GM19467 (cell line): ENCODE data around the gene HECA.
A peak's percentile ranks its signal among the peaks of the same experiment; 100 is the strongest.
"Not testable (repeated sequence)": the region's sequence is repeated elsewhere in the genome, so short reads cannot be mapped to it uniquely, and the experiment has no call there.

ENCODE experiments used
- ATAC-seq: cut with Tn5 transposase; IDR thresholded peaks from one replicate; pipeline ENCODE4 v1.9.1; 2021; ENCODE audit warnings: mild to moderate bottlenecking, moderate library complexity; ENCODE audit not compliant: unreplicated experiment

The HECA gene

DNA sequence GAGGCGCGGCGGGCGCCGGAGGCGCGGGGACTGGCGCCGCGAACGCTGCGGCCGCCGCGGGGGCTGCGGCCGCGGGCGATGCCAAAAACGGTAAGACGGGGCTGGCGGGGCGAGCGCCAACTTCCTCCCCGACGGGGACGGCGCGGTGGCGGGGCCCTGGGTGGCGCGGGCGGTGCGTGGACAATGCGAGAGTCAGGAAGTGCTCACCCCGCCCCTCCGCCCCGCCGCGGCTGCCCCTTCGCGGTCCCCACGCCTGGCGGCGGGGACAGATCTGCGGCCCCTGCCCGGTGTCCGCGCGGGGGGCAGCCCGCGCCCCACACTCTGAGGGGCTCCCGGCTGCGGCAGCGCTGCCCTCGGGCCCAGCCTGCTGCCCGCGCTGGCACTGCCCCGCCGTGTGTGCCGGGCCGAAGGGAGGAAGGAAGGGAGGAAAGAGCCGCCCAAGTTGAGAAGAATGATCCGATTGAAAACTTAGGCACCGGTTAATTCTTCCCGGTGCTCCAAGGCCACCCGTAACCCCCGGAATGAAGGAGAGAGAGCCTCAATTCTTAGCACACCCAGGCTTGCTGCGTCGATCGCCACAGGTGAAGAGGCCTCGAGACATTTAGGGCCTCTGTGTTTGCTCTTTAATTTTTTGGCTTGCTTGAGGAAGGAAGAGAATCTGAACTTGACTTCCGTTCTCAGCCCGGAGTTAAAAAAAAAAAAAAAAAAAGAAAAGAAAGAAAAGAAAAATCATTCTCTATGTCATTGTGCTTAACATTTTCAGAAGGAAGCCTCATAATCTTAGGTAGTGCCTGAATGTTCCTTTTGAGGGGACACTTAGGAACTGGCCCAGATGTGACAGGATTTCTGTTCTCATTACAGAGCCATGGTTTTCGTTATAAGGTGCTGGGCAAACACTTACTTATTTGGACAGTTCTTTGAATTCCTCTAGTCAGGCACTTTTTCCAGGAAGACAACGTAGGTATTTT lies 982 bp downstream of the HECA start:
- ATAC-seq: peak; percentile 25

- ATAC-seq: no peak
Measured at GRCh38 chr6:139137706-139138105, 2.8 kb downstream of the HECA start.

DNA sequence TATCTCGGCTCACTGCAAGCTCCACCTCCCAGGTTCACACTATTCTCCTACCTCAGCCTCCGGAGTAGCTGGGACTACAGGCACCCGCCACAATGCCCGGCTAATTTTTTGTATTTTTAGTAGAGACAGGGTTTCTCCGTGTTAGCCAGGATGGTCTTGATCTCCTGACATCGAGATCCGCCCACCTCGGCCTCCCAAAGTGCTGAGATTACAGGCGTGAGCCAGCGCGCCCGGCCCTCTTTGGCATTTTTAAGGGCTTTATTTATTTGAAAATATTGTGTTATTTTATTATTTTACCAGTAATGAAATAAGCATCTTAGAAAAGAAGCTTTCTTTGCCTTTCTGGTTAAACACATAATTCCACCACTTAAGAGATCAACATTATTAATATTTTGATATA lies 6.0 kb downstream of the HECA start:
- not testable (repeated sequence) for ATAC-seq

GRCh38 chr6:139142262-139142661 lies 7.4 kb downstream of the HECA start:
- no peak for ATAC-seq

GRCh38 chr6:139143111-139143510 lies 8.2 kb downstream of the HECA start:
- ATAC-seq: no peak

- no peak for ATAC-seq
Measured at GRCh38 chr6:139144490-139145085, 9.7 kb downstream of the HECA start.

DNA sequence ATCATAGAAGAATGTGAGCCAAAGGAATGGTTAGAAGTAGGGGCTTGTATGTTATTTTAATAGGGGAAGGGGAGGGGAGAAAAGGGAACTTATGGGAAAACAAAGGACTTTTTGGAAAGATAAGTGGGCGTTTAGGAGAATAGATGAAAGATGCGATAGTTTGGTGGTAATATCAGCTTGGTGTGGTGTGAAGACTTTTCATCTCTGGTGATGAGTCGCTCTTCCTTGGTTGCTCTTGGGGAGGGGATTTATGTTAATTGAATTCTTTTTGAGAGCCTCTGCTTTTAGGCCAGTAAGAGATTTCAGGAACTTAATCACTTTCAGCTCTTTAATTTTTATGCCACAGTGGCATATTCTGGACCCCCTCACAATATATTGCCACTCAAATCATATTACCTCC lies 10.8 kb downstream of the HECA start:
- no peak for ATAC-seq

- no peak for ATAC-seq
Measured at GRCh38 chr6:139146317-139146726, 11.4 kb downstream of the HECA start.

GRCh38 chr6:139147628-139148027 lies 12.7 kb downstream of the HECA start:
- no peak for ATAC-seq

GRCh38 chr6:139148557-139149235 lies 13.8 kb downstream of the HECA start:
- no peak for ATAC-seq

DNA sequence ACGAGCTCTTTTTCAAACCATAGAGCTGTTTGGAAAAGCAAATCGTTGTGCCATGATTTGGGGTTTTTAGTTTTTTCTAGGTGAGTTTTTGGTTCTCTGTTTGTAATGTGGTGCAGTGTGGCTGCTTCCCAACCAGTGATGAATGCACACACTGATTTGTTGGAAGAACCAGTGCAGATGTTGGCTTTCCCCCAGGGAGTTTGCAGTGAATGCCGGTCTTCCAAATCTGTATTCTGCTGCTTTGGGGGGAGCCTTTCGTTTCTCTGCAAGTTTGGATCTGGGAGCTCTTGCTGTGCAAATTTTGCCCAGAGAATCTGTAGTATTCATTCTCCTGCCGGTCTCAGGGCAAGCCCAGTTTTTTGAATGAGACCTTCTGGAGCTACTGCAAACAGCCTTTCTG lies 14.5 kb downstream of the HECA start:
- no peak for ATAC-seq

GRCh38 chr6:139150920-139151319 lies 16.0 kb downstream of the HECA start:
- no peak for ATAC-seq

DNA sequence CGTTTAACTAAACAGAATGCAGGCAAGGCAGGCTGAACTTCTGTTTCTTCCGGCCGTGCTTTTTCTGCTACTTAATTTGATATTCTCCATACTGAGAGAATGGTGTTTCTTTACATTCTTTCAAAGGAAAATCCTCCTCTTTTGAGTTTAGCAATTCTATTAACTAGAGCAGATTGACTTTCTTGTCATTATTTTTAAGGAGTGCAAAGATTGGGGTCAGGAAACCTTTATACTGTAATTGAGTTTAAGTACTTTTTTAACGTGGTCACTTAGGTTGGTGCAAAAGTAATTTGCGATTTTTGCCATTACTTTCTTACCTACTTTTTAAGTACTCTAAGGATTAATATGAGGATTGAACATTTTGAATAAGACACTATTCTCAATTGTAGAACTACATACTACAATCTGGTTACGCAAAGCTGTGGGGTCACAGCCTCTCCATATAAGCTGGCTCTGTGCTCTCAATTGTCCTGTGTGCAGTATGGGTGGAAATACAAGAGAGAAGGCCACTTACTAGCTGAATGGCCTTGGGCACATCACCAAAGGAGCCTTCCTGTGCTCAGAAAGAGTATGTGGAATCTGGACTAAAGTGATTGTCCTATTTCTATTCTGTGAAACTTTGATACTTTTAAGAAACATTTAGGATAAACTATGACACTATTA lies 16.7 kb downstream of the HECA start:
- no peak for ATAC-seq

GRCh38 chr6:139152088-139152891 lies 17.4 kb downstream of the HECA start:
- no peak for ATAC-seq

DNA sequence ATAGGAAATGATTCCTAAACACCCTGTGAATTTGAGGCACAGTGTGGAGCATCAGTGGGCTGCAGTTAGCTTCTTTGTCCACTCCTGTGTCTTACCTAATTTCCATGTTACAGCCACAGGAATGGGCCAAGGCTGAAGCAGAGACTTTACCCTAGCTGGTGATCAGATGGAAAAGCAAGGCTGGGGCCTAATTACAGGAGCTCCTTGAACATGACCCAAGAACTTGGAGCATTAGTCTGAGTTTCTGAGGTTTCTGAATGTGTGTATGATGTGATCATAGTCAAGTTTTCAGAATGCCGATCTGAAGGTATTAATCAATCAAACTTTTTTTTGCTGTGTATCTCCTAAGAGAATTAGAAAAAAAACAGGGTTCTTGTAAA lies 18.0 kb downstream of the HECA start:
- ATAC-seq: no peak

DNA sequence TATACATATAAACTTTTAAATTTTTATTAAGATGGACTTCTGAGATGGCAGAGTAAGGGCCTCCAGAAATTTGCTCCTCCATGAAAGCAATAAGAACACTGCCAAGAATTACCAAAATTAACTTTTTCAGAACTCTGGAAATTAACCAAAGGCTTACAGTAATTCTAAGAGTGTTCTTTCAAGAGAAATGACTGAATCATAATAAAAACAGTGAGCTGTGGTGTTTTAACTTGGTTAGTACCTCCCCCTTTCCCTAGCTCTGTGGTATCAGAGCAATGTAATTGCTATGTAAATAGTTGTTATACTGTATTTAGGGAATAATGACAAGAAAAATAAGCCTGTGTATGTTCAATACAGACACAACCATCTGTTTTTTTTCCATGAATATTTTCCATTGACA lies 19.0 kb downstream of the HECA start:
- no peak for ATAC-seq

GRCh38 chr6:139154881-139155547 lies 20.1 kb downstream of the HECA start:
- ATAC-seq: no peak

GRCh38 chr6:139156102-139156501 lies 21.2 kb downstream of the HECA start:
- ATAC-seq: no peak

GRCh38 chr6:139156551-139156950 lies 21.7 kb downstream of the HECA start:
- no peak for ATAC-seq

- not testable (repeated sequence) for ATAC-seq
Measured at GRCh38 chr6:139157086-139157485, 22.2 kb downstream of the HECA start.
